PFSK-1 (cell line): ENCODE measurements around the gene VPS16.

ENCODE experiments used
- FOXP2 ChIP-seq: optimal IDR thresholded peaks from 2 replicates; pipeline ENCODE3; 2011; ENCODE audit warnings: borderline replicate concordance, control low read depth, inconsistent platforms; ENCODE audit not compliant: insufficient read depth; ENCODE audit errors: extremely low read length, extremely low read depth
- POLR2AphosphoS5 ChIP-seq: IDR thresholded peaks from 2 replicates; pipeline ENCODE4 v1.6.1; 2012; ENCODE audit warnings: low read depth, mild to moderate bottlenecking, control low read depth, low read length, moderate library complexity
- REST ChIP-seq, 2 experiments: IDR thresholded peaks; 2 replicates each; pipeline versions ENCODE4 v1.6.1 to v1.8.0; 2011 to 2012; ENCODE audit warnings: low read depth in 2 of 2, low read length in 2 of 2, control low read depth in 1 of 2, inconsistent platforms in 1 of 2, mild to moderate bottlenecking in 1 of 2, moderate library complexity in 1 of 2; ENCODE audit not compliant: insufficient read depth in 1 of 2
- SIN3A ChIP-seq: IDR thresholded peaks from 2 replicates; pipeline ENCODE4 v1.6.1; 2012; ENCODE audit warnings: mild to moderate bottlenecking, low read length, moderate library complexity, borderline replicate concordance; ENCODE audit not compliant: insufficient read depth
- TAF1 ChIP-seq: IDR thresholded peaks from 2 replicates; pipeline ENCODE4 v1.6.1; 2012; ENCODE audit warnings: low read length, control low read depth, borderline replicate concordance; ENCODE audit not compliant: insufficient read depth

The VPS16 gene

GRCh38 chr20:2873747-2874041, 33.1 kb downstream of the VPS16 start:
- TF ChIP-seq TAF1 (no peak), SIN3A (no peak), POLR2AphosphoS5 (no peak), REST (IDR thresholded peaks at IDR 0.05; ENCODE audit: insufficient read depth in 1 of 2, low read depth in 2 of 2, low read length in 2 of 2) (no peak), FOXP2 (no peak)

- TF ChIP-seq POLR2AphosphoS5: no peak
- no peak for TF ChIP-seq REST (IDR thresholded peaks at IDR 0.05; ENCODE audit: insufficient read depth in 1 of 2, low read depth in 2 of 2, low read length in 2 of 2)
- TF ChIP-seq SIN3A: no peak
- TF ChIP-seq FOXP2: no peak
- TF ChIP-seq TAF1: no peak
These were observed 33.9 kb downstream of the VPS16 start for GRCh38 chr20:2874456-2874855.

- TF ChIP-seq SIN3A (no peak), REST (IDR thresholded peaks at IDR 0.05; ENCODE audit: insufficient read depth in 1 of 2, low read depth in 2 of 2, low read length in 2 of 2) (no peak), POLR2AphosphoS5 (no peak), TAF1 (no peak), FOXP2 (no peak)
These were observed 35.2 kb downstream of the VPS16 start for GRCh38 chr20:2875690-2876203.

GRCh38 chr20:2878515-2878914, 38.0 kb downstream of the VPS16 start:
- no peak for TF ChIP-seq FOXP2
- TF ChIP-seq SIN3A: no peak
- TF ChIP-seq TAF1: no peak
- no peak for TF ChIP-seq POLR2AphosphoS5
- TF ChIP-seq REST (IDR thresholded peaks at IDR 0.05; ENCODE audit: insufficient read depth in 1 of 2, low read depth in 2 of 2, low read length in 2 of 2): no peak

- TF ChIP-seq FOXP2 (no peak), POLR2AphosphoS5 (no peak), TAF1 (no peak), REST (IDR thresholded peaks at IDR 0.05; ENCODE audit: insufficient read depth in 1 of 2, low read depth in 2 of 2, low read length in 2 of 2) (no peak), SIN3A (no peak)
These were observed 38.6 kb downstream of the VPS16 start for GRCh38 chr20:2879146-2879545.
